HEK293 (cell line): ENCODE data around the gene MDH1B.
A peak's percentile ranks its signal among the peaks of the same experiment; 100 is the strongest.

Experiments used
- CTCF ChIA-PET: fragments of 350-600 bp; formaldehyde crosslinking; extraction: SDS; loops from one replicate; lab custom pipeline; 2021; ENCODE audit warnings: antibody characterized with exemption; lab: Yijun Ruan, JAX
- POLR2A ChIA-PET: fragments of 300-600 bp; formaldehyde crosslinking; extraction: SDS; loops from one replicate; lab custom pipeline; 2020; ENCODE audit warnings: antibody characterized with exemption, inconsistent platforms; lab: Yijun Ruan, JAX
- H3K27ac ChIP-seq: fragments of 200-500 bp; sonication (Bioruptor generic); 2 replicates; pipeline ENCODE4 v1.5.1; 2014; ENCODE audit warnings: low read depth, low read length, control low read depth, inconsistent platforms; ENCODE audit errors: extremely low read depth
- H3K36me3 ChIP-seq, 2 experiments: fragments of 200-500 bp in 1 of 2; sonication (Bioruptor generic) in 1 of 2; 1 replicate in 1 of 2; 2 replicates in 1 of 2; pipeline ENCODE4 v1.5.1; 2014 to 2017; ENCODE audit warnings: inconsistent platforms in 2 of 2, low read length in 2 of 2; ENCODE audit not compliant: control insufficient read depth in 2 of 2, insufficient read depth in 1 of 2
- H3K4me1 ChIP-seq: fragments of 200-500 bp; sonication (Bioruptor generic); 2 replicates; pipeline ENCODE4 v1.5.1; 2014; ENCODE audit warnings: mild to moderate bottlenecking, low read length, inconsistent platforms; ENCODE audit not compliant: control insufficient read depth, insufficient read depth
- H3K4me3 ChIP-seq: 2 replicates; pipeline ENCODE4 v1.5.1; 2011; ENCODE audit warnings: low read depth, mild to moderate bottlenecking, control low read depth, low read length, moderate library complexity
- H3K9me3 ChIP-seq: fragments of 200-500 bp; sonication (Bioruptor generic); 2 replicates; pipeline ENCODE4 v1.5.1; 2014; ENCODE audit warnings: low read depth, low read length, inconsistent platforms; ENCODE audit not compliant: control insufficient read depth, insufficient read depth
- CTCF ChIP-seq: fragments of 450-650 bp; formaldehyde crosslinking; IDR thresholded peaks from 2 replicates; pipeline ENCODE4 v1.5.1; 2016; ENCODE audit warnings: missing biosample characterization, missing genetic modification characterization
- KLF8 ChIP-seq: fragments of 450-650 bp; formaldehyde crosslinking; IDR thresholded peaks from 2 replicates; pipeline ENCODE4 v1.5.1; 2016; ENCODE audit warnings: missing biosample characterization, missing genetic modification characterization
- ZBTB17 ChIP-seq: fragments of 450-650 bp; formaldehyde crosslinking; IDR thresholded peaks from 2 replicates; pipeline ENCODE4 v1.5.1; 2016; ENCODE audit warnings: missing biosample characterization, missing genetic modification characterization
- ZFP69B ChIP-seq: fragments of 450-650 bp; formaldehyde crosslinking; IDR thresholded peaks from 2 replicates; pipeline ENCODE4 v1.5.1; 2016; ENCODE audit warnings: missing biosample characterization, missing genetic modification characterization
- ZNF214 ChIP-seq: fragments of 450-650 bp; formaldehyde crosslinking; IDR thresholded peaks from 2 replicates; pipeline ENCODE4 v1.5.1; 2017; ENCODE audit warnings: missing biosample characterization, mild to moderate bottlenecking, missing genetic modification characterization, borderline replicate concordance
- ZNF239 ChIP-seq: fragments of 450-650 bp; formaldehyde crosslinking; IDR thresholded peaks from 2 replicates; pipeline ENCODE4 v1.5.1; 2016; ENCODE audit warnings: missing biosample characterization, missing genetic modification characterization
- ZNF529 ChIP-seq: fragments of 450-650 bp; formaldehyde crosslinking; IDR thresholded peaks from 2 replicates; pipeline ENCODE4 v1.5.1; 2017; ENCODE audit warnings: missing genetic modification characterization, missing biosample characterization; ENCODE audit not compliant: insufficient replicate concordance
- ZNF624 ChIP-seq: fragments of 450-650 bp; formaldehyde crosslinking; IDR thresholded peaks from 2 replicates; pipeline ENCODE4 v1.5.1; 2017; ENCODE audit warnings: missing biosample characterization, missing genetic modification characterization
- ZNF704 ChIP-seq: fragments of 450-650 bp; formaldehyde crosslinking; IDR thresholded peaks from 2 replicates; pipeline ENCODE4 v1.5.1; 2016; ENCODE audit warnings: missing biosample characterization, missing genetic modification characterization
- TF ChIP-seq, protein P1 (sequence below): sonication (generic); formaldehyde crosslinking; IDR thresholded peaks from 2 replicates; pipeline ENCODE4 v1.8.1; 2022; ENCODE audit warnings: mild to moderate bottlenecking, moderate library complexity, missing genetic modification reagents
- TF ChIP-seq, protein P2 (sequence below): fragments of 450-650 bp; formaldehyde crosslinking; IDR thresholded peaks from 2 replicates; pipeline ENCODE4 v1.5.1; 2016; ENCODE audit warnings: missing biosample characterization, missing genetic modification characterization
- TF ChIP-seq, protein P3 (sequence below): fragments of 450-650 bp; IDR thresholded peaks from 2 replicates; pipeline ENCODE4 v1.5.1; 2018; ENCODE audit warnings: missing biosample characterization, mild to moderate bottlenecking, missing genetic modification characterization
- TF ChIP-seq, protein P4 (sequence below): fragments of 450-650 bp; formaldehyde crosslinking; IDR thresholded peaks from 2 replicates; pipeline ENCODE4 v1.5.1; 2016; ENCODE audit warnings: missing biosample characterization, missing genetic modification characterization, borderline replicate concordance

The MDH1B gene

GRCh38 chr2:206693399-206694137 lies 71.6 kb downstream of the MDH1B start (continued):
- TF ChIP-seq CTCF (tag by site-specific recombination), result peak; percentile 45; the same call in 1 of the 2 replicates

GRCh38 chr2:206692971-206693370 lies 72.2 kb downstream of the MDH1B start:
- H3K4me1 ChIP-seq, result no peaks in the 10 kb centered on the region
- no peak overlapping the region for H3K27ac ChIP-seq
- TF ChIP-seq, protein P1, sequence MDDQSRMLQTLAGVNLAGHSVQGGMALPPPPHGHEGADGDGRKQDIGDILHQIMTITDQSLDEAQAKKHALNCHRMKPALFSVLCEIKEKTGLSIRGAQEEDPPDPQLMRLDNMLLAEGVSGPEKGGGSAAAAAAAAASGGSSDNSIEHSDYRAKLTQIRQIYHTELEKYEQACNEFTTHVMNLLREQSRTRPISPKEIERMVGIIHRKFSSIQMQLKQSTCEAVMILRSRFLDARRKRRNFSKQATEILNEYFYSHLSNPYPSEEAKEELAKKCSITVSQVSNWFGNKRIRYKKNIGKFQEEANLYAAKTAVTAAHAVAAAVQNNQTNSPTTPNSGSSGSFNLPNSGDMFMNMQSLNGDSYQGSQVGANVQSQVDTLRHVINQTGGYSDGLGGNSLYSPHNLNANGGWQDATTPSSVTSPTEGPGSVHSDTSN (CRISPR knock-in tag), result no peak
- TF ChIP-seq ZNF529 (no peak), ZNF239 (tag by site-specific recombination) (no peak), ZFP69B (tag by site-specific recombination) (no peak), KLF8 (tag by site-specific recombination) (no peak), ZNF704 (tag by site-specific recombination) (no peak)
- TF ChIP-seq, protein P2, sequence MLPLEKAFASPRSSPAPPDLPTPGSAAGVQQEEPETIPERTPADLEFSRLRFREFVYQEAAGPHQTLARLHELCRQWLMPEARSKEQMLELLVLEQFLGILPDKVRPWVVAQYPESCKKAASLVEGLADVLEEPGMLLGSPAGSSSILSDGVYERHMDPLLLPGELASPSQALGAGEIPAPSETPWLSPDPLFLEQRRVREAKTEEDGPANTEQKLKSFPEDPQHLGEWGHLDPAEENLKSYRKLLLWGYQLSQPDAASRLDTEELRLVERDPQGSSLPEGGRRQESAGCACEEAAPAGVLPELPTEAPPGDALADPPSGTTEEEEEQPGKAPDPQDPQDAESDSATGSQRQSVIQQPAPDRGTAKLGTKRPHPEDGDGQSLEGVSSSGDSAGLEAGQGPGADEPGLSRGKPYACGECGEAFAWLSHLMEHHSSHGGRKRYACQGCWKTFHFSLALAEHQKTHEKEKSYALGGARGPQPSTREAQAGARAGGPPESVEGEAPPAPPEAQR (tag by site-specific recombination), result no peak
- TF ChIP-seq, protein P3, sequence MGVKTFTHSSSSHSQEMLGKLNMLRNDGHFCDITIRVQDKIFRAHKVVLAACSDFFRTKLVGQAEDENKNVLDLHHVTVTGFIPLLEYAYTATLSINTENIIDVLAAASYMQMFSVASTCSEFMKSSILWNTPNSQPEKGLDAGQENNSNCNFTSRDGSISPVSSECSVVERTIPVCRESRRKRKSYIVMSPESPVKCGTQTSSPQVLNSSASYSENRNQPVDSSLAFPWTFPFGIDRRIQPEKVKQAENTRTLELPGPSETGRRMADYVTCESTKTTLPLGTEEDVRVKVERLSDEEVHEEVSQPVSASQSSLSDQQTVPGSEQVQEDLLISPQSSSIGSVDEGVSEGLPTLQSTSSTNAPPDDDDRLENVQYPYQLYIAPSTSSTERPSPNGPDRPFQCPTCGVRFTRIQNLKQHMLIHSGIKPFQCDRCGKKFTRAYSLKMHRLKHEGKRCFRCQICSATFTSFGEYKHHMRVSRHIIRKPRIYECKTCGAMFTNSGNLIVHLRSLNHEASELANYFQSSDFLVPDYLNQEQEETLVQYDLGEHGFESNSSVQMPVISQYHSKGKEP, result no peak
- CTCF ChIA-PET, result no interaction called here
- POLR2A ChIA-PET, result interaction anchor here (0.6 kb wide), 1 partner anchor 14 kb away, joined by 4 read pairs; no protein-coding TSS in a partner anchor
- H3K4me3 ChIP-seq, result no peak overlapping the region
- H3K36me3 ChIP-seq, result no peaks in the 10 kb centered on the region
- no peaks in the 10 kb centered on the region for H3K9me3 ChIP-seq

GRCh38 chr2:206688990-206689389 lies 76.1 kb downstream of the MDH1B start:
- Histone ChIP-seq H3K4me3 (no peak overlapping the region), H3K36me3 (no peaks in the 10 kb centered on the region), H3K4me1 (no peaks in the 10 kb centered on the region)
- ChIA-PET POLR2A (no interaction called here), CTCF (interaction anchor here (0.7 to 2.6 kb wide), 2 partner anchors 94 to 133 kb away, joined by 3 to 9 read pairs; no protein-coding TSS in a partner anchor)
- TF ChIP-seq, protein P3, result no peak
- TF ChIP-seq ZNF624 (tag by site-specific recombination) (no peak), ZBTB17 (tag by site-specific recombination) (no peak), ZNF214 (tag by site-specific recombination) (no peak)
- TF ChIP-seq, protein P4, sequence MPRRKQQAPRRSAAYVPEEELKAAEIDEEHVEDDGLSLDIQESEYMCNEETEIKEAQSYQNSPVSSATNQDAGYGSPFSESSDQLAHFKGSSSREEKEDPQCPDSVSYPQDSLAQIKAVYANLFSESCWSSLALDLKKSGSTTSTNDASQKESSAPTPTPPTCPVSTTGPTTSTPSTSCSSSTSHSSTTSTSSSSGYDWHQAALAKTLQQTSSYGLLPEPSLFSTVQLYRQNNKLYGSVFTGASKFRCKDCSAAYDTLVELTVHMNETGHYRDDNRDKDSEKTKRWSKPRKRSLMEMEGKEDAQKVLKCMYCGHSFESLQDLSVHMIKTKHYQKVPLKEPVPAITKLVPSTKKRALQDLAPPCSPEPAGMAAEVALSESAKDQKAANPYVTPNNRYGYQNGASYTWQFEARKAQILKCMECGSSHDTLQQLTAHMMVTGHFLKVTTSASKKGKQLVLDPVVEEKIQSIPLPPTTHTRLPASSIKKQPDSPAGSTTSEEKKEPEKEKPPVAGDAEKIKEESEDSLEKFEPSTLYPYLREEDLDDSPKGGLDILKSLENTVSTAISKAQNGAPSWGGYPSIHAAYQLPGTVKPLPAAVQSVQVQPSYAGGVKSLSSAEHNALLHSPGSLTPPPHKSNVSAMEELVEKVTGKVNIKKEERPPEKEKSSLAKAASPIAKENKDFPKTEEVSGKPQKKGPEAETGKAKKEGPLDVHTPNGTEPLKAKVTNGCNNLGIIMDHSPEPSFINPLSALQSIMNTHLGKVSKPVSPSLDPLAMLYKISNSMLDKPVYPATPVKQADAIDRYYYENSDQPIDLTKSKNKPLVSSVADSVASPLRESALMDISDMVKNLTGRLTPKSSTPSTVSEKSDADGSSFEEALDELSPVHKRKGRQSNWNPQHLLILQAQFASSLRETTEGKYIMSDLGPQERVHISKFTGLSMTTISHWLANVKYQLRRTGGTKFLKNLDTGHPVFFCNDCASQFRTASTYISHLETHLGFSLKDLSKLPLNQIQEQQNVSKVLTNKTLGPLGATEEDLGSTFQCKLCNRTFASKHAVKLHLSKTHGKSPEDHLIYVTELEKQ (tag by site-specific recombination), result no peak
- TF ChIP-seq, all 188 proteins: peak for 0
- no peak overlapping the region for H3K27ac ChIP-seq
- no peaks in the 10 kb centered on the region for H3K9me3 ChIP-seq
